CD4-positive, alpha-beta T cell treated with Interleukin-15 for 1 hour (primary cell): ENCODE data around the gene KIAA1549.

Experiments
- DNase-seq: peaks from one replicate; pipeline ENCODE4 v3.0.0-alpha.2; 2020

Gene KIAA1549

GRCh38 chr7:138903186-138903820, 77.9 kb downstream of the KIAA1549 start:
- DNase-seq, result peak; percentile 60

DNA sequence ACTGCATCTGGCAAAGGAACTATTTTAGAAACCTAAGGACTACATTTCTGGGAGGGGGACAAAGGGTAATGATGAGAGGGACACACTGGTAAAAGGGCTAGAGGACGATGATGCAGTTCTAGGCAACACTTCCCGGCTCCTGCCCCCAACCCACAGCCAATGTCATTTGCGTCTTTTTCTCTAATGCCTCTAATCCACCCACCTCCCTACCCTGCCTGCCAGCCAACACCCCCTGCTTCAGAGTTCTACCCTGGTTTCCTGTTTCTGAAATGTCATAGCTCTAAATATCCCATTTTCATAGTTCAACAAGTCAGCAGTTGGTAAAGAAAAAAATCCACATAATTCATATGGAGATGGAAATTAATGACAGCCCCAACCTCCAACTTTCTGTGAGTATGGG, 79.0 kb downstream of the KIAA1549 start:
- DNase-seq, result no peak

GRCh38 chr7:138900035-138900828, 81.0 kb downstream of the KIAA1549 start:
- no peak for DNase-seq

DNA sequence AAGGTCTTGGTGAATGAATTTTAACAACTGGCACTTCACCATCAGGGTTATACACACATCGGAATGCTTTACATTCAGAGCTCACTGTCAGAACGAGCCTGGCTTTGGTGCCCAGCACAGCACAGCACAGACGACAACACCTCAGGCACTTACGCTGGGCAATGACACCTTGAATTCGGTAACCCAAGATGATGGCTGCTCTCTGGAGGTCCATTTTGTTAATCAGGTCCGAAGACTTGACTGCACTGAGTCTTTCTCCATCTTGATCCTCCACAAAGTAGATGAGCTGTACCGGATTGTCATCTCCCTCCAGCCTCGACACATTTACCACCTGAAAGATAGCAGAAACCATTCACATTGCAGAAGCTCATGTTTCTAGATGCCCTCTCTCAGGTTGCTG, 82.4 kb downstream of the KIAA1549 start:
- DNase-seq, result no peak

- DNase-seq, result no peak
Observed at GRCh38 chr7:138898255-138898654, 82.9 kb downstream of the KIAA1549 start.

GRCh38 chr7:138895679-138896078, 85.5 kb downstream of the KIAA1549 start:
- no peak for DNase-seq

DNA sequence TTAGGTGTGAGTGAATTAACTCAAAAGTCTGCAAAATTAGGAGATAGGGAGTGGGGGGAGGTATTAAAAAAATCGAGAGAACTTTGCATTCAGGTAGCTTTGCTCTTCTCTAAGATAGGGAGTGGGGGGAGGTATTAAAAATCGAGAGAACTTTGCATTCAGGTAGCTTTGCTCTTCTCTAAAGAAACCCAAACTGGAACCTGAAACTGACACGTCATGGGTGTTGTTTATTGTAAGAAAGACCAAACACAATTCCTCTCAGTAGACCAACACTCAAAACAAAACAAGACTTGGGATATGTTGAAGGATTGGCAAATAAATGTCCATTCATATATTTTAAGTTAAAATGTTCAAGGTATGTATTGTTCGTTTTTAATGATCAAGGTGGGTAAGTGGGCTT, 87.9 kb downstream of the KIAA1549 start:
- no peak for DNase-seq

GRCh38 chr7:138892812-138893211, 88.4 kb downstream of the KIAA1549 start:
- no peak for DNase-seq

DNA sequence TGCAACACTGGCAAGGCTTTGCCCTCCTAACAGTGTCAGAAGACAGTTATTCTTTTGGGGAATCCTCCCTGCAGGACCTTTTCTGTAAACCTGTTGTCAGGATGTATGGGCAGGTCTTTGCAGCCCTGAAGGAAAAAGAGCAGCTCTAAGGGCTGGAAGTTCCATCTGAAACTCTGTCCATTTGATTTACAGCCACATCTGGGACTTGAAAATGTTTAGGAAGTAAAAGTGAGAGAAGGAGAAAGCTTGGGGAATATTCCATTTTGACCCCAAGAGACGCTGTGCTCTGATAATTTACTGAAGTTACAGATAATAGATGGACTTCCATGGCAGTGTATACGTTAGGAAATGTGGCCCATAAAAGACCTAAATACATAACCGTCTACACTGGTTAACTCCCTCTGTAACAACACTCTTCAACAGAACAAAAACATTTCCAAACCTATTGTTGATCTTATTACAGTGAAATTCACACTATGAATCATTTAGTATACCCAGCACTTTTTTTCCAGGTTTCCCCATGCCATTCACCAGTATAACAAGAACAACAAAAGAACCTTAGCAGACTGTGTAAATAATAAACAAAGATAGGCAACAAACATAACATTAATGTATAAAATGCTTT, 89.1 kb downstream of the KIAA1549 start:
- DNase-seq, result no peak

- DNase-seq, result no peak
Observed at GRCh38 chr7:138891446-138891810, 89.8 kb downstream of the KIAA1549 start.

GRCh38 chr7:138890499-138891445, 90.4 kb downstream of the KIAA1549 start:
- DNase-seq, result no peak

DNA sequence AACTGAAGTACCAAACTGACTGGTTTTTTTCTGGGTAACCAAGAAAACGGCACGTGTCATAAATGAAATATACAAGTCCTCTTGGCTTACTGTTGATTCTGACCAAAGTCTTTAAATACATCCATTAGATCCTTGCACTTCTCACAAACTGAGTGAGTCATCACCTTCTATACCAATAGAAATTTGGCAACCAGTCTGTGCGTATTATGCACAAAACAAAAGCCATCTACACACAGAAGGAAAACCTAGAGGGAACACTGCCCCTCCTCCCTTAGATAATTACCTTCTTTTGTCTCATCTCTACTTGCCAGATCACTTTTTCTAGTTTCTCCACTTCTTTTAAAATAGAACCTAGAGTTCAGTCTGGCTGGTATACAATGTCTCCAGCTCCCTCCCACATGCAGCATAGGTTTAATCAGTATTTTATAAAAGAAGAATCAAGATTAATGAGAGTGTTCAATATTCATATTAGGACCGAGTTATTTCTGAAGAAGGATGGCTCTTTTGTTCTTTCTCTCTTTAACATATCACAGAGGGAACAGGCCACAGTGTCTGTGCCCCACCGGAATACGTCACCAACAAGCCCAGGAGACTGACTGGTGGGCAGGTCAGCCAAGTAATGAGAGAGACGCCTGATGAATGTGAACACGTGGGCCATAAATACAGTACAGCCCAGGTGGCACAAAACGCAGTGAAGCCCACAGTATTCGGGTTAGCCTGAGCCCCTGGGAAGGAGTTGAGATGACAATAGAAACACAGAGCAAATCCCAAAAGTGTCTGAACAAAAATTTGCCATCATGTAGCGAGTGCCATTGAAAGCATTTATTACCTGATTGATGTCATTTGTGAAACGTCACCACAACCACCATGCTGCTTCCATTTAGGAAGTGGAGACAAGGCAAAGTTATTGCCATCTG, 91.3 kb downstream of the KIAA1549 start:
- DNase-seq, result no peak

DNA sequence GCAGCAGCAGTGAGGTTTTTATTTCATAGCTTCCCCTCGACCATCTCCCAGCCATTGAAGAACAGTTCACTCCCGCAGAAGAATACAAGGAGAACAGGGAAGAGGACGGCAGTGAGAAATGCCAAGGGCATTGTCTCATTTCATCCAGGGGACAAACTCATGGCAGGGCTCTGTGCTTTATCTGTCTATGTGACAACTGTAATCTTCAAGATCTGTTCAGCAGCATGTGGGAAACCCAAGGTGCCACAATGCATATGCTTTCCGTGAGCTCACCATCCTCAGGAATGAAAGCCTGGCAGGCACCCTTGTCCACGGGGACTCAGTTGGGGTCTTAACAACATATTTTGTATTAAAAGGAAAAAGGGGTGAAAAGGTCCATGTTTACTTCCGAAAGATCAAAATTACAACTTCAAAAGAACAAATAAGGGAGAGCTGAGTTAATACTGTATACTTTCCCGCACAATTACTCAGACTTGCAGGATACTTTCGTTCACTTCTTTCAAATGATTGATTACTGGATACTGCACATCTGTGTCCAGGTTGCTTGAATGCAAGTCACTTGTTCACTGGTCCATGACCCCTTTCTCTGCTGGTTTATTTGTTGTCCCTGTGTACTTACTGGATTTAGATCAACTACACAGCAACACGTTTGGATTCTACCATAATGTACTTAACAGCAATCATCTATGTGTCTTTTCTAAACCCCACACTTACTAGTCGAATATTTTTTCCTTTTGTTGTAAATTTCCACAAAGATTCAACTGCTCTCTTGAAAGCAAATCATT, 93.1 kb downstream of the KIAA1549 start:
- DNase-seq, result no peak

DNA sequence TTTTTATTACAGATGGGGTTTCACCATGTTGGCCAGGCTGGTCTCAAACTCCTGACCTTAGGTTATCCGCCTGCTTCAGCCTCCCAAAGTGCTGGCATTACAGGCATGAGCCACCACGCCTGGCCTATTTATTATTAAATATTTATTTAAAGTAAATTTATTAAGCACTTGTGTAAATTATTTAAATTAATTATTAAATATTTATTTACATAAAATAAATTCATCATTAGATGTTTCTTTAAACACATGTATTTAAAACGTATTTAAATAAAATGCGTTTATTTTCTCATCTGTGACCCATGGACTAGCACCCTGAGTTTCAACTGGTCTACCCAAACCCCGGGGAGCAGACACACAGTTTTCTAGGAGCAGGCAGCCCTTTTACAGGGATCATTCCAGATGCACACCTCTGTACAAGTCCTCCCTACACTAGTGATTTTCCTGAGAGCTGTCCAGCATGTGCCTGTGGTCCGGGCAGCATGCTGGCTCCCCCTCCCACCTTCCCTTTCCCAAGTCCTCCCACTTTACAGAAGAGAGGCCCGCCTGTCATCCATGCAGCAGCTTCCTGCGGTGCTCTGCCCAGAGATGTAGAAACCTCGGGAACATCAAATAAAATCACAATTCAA, 94.0 kb downstream of the KIAA1549 start:
- no peak for DNase-seq

DNA sequence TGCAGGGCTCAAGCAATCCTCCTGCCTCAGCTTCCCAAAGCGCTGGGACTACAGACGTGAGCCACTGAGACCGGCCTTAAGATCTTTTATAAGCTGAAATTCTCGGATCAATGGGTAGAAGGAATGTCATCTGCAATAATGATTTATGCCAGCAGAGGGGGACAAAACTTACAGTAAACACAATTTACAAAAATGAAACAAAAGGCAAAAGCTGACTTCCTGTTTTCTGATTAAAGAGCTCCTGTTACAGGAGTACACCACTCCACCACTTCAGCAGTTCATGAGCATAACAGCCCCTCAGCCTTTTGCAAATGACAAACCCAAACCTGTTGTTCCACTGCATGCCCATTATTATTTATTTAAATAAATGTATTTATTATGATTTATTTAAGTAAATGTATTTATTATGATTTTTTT, 94.7 kb downstream of the KIAA1549 start:
- no peak for DNase-seq

DNA sequence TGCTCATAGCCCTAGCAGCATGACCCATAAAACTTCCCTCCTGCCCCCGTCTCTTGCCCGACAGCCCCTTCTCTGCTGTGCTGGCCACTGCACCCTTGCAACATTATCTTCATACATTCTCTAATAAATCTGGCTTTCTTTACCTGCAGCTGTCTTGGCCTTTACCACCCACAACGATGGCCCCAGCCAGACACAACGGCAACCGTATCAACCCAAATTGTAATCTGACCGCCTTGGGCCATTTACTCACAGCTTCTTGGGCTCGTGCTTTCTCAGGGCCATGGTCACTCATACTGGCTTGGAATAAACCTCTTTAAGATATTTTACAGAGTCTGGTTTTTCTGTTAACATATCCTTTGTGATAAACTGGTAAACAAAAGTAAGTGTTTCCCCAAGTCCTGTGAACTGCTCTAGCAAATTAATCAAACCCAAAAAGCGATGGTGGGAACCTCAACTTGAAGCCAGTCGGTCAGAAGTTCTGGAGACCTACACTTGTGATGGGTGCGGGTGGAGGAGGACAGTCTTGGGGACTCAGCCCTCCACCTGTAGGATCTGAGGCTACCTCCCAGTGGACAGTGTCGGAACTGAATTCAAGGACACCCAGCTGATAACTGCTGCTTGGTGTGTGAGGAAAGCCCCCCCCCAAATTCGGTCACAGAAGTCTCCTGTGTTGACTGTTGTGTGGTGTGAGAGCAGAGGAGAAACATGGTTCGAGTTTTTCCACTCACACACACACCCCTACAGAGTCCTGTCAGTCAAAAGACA, 95.6 kb downstream of the KIAA1549 start:
- DNase-seq, result no peak

DNA sequence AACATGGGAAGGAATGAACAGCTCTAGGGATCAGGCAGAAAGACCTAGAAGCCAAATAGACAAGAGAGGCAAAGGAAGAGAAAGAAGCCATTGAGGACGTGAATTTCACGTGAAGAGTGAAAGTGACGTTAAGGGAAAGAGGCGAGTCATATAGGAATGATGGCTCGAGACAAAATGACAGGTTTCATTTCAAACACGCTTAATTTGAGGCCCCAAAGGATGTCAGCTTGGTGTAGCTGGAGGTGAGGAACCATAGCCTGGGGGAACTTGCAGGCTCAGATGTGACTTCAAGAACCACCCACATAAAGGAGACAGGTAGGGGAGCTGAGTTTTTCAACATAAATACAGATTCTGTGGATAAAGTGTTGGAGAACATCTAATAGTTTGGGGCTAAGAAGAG, 98.9 kb downstream of the KIAA1549 start:
- DNase-seq, result no peak

DNA sequence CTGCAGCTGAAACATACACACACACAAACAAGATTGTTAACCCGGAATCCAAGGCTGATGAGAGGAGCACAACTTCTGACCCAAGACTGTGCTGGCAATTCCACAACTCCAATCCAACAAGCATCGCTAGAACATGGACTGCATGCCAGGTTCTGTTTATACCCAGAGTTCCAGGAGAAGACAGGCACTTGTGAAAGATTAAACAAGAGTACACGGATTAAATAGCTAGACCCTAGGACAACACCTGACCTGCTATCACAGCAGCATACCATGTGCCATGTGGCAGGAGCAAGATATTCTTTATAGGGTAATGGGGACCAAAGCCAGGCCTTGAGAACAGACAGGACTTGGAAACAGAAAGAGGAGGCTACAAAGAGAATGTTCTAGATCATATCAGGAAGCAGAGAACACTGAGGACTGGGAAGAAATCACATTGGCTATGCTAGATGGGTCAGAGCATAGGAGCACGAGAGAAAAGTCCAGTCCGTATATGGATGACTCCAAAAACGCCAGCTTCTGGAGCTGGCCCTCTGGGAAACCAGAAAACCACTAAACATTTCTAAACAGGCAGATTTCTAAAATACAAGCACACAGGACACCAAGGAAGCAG, 99.5 kb downstream of the KIAA1549 start:
- DNase-seq, result no peak

DNA sequence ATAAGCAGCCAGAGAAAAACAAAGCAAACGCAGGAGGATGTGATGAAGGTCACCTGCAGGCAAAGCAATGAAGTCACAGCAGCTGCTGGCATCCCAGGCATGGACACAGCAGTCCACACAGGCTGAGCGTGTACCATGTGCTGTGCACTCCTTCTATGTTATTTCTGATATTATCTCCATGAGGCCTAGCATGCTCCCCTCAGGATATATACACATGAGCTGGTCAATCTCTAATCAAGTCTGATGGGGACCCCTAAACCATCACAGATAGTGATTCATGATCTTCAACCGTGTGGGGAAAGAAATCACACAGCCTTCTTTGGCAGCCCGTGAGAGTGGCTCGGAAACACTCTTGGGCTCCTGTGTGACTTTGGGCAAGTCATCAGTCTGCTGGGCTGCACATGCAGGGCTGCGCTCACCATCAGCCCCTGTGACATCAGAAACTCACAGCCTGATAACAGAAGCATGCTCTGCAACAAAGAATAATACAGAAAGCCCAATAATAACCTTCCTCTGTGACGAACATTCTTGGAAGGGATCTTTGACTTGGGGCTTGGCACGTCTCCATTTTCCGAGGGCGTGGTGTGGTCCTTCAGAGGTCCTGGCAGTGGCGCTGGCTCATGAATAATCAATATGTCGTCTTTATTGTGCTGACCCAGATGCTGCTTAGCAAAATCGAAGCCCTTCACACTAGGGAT, 100.2 kb downstream of the KIAA1549 start:
- no peak for DNase-seq
